Head of caudate nucleus (tissue), 42 donors: ENCODE results near the gene PEX14.
"Not testable (repeated sequence)": the region's sequence is repeated elsewhere in the genome, so short reads cannot be mapped to it uniquely, and the experiment has no call there.

Experiments used
- DNase-seq, 42 donors: peaks; one replicate each; pipeline versions ENCODE4 v3.0.0 to v3.0.0-alpha.2; 2020 to 2021; ENCODE audit warnings: mixed read lengths in 7 of 42
- intact Hi-C: fragments of 100-400 bp; cut with DNase I; formaldehyde crosslinking; loops from one replicate; pipeline ENCODE4 v1.15.0; 2022

The PEX14 gene

DNA sequence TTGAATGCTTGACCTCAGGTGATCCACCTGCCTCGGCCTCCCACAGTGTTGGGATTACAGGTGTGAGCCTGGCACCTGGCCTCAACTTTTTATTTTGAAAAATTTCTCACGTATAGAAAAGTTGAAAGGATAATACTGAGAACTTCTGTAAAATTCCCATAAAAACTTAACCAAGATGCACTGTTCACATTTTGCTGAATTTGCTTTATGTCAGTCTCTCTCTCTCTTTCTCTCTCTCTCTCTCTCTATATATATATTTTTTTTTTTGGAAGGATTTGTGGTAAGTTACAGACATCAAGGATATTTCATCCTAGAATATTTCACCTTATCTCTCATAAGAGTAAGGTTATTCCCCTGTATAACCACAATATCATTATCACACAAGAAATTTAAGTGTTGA lies 5.9 kb downstream of the PEX14 start:
- intact Hi-C loops, result no loop called here
- no peak for DNase-seq

DNA sequence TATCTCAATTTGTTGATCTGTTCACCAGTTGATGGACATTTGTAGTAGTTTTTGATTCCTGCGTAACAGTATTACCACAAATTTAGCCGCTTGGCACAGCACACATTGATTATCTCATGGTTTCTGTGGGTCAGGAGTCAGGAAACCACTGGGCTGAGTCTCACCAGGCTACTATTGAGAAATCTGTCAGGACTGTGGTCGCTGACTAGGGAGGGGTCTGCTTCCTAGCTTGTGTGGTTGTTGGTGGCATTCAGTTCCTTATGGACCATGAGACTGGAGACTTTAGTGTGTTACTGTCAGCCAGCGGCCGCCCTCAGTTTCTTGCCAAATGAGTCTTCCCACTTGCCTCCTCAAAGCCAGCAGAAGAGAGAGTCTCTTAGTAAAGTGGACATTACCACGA lies 9.8 kb downstream of the PEX14 start:
- DNase-seq, result no peak
- intact Hi-C loops, result no loop called here

DNA sequence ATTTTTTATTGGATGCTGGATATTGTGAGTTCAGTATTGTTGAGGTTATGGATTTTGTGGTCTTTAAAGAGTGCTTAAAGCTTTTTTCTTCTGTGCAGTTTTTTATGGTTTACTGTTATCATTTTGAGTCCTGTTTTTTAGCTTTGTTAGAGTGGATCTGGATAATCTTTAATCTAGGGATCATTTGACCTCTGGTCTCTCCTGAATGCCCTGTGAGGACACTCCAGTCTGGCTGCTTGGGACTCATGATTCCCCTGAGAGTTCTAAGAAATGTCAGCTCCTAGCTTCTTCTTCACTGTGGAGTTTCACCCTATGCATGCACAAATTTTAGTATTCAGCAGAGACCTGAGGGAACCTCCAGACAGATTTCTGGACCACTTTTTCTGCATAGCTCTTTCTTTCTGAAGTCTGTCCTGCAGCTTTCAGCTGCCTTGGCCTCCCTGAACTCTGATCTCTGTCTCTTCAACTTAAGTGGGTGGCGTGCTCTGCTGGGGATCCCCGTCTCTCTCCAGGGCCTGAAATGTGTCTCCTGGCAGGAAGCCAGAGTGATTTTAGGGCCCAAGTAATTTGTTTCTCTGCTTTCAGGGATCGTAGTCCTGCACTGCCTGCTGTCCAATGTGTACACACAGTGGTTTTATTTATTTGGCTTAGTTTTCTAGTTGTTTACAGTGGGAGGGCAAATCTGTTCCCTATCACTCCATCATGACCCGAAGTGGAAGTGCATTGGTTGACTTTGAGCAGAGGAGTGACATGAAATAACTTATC lies 14.7 kb downstream of the PEX14 start:
- intact Hi-C loops, result no loop called here
- DNase-seq, result no peak

DNA sequence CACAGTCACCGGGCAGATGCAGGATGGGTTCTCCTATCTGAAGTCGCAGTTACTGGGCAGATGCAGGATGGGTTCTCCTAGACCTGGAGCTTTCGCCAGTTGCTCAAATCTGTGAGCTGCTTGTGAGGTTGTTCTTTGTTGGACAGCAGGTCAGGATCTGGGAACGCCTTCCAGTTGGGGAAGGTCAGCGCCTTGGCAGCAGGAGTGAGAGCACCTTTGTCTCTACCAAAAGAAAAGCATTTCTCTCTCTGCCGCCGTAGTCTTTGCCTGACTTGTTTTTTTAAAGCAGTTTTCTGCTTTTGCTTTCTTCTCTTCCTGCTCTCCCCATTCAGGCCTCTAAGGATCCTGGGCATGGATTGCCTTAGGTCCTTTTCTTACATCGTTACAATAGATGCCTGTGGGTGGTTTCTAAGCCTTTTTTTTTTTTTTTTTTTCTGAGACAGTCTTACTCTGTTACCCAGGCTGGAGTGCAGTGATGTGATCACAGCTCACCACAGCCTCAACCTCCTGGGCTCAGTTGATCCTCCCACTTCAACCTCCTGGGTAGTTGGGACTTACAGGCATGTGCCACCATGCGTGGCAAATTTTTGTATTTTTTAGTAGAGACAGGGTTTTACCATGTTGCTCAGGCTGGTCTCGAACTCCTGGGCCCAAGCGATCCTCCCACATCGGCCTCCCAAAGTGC lies 15.7 kb downstream of the PEX14 start:
- intact Hi-C loops, result no loop called here
- no peak for DNase-seq

DNA sequence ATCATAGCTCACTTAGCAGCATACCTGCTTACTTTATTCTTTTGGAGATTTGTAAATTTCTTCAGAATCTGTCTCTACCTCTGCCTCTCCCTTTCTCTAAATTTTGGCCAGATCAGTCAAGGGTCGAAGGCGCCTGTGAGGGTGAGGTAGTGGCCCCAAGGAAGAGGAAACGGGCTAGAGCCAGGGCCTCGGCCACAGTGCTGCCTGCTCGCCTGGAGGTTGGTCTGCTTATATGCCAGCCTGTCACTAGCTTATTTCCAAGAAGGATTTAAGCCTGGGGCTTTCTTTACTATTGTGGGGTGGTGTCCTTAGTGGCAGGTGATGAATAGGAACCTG lies 19.6 kb downstream of the PEX14 start:
- intact Hi-C loops, result no loop called here
- DNase-seq, result no peak

DNA sequence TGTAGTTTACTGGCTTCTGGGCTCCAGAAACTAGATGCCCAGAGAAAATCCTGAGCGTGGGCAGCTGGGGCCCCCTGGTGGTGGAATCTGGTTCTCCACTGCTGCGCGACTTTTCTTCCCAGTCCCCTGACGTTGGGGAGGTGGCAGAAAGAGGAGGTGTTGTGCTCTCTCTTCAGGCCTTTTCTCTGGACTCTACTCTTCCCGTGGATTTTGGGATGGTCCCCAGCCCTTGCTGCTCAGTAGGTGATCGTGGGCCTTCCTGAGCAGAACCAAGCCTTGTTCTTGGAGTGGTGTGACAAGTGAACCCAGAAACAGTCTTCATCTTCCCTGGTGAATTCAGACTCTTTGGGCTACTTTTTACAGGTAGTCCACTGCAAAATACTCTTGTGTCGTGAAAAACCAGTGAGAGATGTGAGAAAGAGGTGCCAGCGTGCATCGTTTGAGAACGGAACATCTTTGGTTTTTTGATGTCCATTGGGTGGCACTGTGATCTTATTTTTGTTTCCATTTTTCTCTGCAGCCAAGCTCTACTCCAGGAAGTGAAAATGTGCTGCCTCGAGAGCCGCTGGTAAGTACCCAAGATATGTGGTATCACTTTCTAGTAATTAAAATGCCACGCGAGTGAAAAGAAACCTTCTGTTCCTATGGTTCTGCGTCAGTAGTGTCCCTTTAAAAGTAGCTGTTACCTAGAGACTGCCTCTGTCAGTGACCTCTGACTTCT lies 20.2 kb downstream of the PEX14 start:
- DNase-seq, result peak; percentile 48 to 93 (median 83)
- intact Hi-C loops, result no loop called here

DNA sequence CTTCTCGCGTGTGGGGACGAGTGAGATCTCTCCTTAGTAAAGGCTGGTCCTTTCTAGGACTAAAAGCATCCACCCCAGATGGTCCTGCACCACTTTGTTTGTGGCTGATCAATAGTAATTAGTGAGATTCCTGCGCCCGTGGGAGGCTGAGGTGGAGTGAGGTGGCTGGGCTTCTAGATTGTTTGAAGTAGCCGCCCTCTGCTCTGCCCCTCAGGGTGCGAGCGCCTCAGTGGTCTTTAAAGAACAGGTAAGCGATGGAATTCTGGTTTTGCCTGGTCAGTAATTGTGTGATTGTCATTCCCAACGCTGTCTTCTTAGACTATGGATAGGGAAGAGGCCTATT lies 20.7 kb downstream of the PEX14 start:
- intact Hi-C loops, result no loop called here
- no peak for DNase-seq

DNA sequence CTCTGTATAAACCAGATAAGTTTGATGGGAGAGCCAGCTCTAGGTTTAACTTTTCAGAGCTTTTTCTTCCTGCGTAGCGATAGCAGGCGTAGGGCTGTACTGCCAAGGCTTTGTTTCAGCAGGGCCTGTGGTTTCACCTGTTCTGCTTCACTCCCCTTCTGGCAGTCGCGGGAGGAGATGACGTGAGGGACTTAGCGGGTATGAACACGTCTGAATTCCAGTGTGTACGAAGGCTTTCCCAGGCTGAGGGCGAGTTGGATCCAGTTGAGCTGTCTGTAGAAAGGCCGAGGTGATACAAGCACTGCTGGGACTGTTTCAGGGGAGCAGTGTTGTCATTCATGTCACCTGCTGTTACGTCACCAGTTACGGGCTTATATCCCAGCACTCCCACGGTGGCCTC lies 21.2 kb downstream of the PEX14 start:
- no peak for DNase-seq
- intact Hi-C loops, result no loop called here

DNA sequence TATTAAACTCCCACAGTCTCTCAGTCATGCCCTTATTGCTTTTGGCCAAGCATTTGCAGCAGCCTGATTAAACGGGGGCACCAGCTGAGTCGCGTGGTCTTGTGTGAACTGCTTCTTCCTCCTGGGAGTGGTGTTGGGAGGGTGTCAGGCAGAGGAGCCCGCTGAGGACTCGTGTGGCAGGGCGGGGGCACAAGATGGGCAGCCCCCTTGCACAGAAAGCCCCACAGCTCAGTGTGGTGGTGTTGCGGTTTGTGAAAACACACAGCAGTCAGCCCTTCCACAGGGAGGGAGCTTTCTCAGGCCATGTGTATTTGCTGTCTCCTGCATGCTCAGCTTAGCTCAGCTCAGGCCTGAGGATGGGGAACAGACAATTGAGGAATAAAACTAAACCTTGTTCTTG lies 22.4 kb downstream of the PEX14 start:
- intact Hi-C loops, result no loop called here

DNA sequence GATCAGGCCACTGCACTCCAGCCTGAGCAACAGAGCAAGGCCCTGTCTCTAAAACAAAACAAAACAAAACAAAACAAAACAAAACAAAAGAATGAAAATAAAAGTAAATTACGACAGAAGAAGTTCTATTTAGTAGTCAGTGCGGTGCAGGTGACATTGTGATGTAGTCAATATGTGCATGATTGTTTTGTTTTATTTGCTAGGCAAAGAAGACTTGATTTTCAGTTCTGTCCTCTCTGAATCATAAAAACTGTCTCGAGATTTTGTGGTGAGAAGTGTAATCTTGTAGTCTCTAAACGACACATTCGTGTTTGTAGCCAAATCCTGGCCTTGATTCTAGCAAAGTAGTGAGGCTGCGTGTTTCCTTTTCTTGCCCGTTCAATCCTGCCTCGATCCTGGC lies 23.5 kb downstream of the PEX14 start:
- DNase-seq, result no peak
- intact Hi-C loops, result no loop called here

More for the DNA sequence above, 22.4 kb downstream of the PEX14 start:
- DNase-seq, result no peak

DNA sequence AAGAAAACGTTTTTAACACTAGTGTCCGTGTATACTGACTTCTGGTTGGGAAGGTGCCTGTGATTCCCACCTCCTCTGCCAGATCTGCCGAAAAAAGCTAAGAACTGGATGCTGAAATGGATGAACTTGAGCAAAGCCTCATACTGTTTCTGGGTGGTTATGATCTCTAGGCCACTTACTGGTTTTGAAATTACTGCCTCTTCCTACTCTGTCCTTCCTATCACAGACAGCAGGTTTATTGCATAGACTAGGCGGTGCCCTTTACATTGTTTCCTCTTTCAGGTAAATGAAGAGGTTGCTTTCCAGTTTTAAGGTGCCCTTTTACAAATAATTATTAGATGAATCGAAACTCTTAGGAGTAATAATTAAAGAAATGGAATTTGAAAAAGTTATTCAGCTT lies 27.5 kb downstream of the PEX14 start:
- intact Hi-C loops, result loop anchor here (10.0 kb wide), 1 partner anchor 443 kb away; no protein-coding TSS in a partner anchor
- no peak for DNase-seq

DNA sequence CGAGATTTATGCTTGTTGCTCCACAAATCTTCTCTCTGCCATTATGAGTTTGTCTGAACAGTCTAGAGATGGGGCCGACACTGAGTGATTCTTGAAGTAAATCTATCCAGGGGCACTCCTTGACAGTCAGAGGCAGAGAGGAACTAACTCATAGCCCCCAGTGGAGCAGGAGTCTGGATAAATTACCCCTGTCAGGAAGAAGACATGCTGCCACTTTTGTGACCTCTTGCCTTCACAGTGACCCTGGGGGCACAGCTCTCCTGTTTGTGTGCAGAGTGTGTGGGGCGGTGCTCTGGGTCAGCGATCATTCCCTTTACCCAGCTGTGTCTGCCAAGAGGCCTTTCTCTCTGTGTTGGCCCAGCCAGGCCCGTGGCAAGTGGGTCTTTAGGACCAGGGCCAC lies 29.5 kb downstream of the PEX14 start:
- DNase-seq, result no peak
- intact Hi-C loops, result loop anchor here (10.0 kb wide), 1 partner anchor 441 kb away; no protein-coding TSS in a partner anchor

DNA sequence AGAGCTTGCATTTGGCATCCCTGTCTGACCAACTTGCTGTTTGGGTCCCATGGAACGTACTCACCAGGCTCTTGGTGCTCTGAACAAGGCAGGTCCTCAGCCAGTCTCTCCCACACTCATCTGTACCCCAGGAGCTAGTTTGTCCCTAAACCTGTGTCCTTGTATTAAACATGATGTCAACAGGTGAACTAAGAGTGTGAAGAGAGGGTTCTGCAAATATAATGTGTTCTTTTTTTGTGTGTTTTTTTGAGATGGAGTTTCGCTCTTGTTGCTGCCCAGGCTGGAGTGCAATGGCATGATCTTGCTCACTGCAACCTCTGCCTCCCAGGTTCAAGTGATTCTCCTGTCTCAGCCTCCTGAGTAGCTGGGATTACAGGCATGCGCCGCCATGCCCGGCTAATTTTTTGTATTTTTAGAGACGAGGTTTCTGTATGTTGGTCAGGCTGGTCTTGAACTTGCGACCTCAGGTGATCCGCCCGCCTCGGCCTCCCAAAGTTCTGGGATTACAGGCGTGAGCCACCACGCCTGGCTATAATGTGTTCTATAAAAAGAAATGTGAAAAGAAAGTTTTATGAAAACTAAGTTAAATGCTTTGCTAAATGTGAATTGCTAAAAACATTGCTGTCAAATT lies 31.4 kb downstream of the PEX14 start:
- intact Hi-C loops, result loop anchor here (10.0 kb wide), 1 partner anchor 439 kb away; no protein-coding TSS in a partner anchor
- not testable (repeated sequence) for DNase-seq

DNA sequence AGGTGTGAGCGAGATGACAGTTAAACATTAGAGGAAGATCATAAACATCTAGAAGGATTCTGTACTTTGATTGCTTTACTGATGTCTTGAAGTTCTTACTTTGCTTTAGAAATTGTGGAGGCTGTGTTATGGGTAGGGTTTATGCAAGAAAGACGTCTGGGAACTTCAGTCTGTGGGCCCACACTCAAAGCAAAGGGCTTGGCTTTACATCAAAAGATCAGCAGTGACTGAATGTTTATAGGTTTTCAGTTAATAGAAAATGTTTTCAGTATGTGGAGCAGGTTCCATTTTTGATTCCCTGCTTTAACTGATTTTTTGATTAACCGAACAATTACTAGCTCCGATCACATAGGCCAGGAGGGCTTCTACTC lies 31.9 kb downstream of the PEX14 start:
- peak in 6 of 42 donors; percentile 17 to 57 (median 36) for DNase-seq
- intact Hi-C loops, result loop anchor here (10.0 kb wide), 1 partner anchor 438 kb away; no protein-coding TSS in a partner anchor

DNA sequence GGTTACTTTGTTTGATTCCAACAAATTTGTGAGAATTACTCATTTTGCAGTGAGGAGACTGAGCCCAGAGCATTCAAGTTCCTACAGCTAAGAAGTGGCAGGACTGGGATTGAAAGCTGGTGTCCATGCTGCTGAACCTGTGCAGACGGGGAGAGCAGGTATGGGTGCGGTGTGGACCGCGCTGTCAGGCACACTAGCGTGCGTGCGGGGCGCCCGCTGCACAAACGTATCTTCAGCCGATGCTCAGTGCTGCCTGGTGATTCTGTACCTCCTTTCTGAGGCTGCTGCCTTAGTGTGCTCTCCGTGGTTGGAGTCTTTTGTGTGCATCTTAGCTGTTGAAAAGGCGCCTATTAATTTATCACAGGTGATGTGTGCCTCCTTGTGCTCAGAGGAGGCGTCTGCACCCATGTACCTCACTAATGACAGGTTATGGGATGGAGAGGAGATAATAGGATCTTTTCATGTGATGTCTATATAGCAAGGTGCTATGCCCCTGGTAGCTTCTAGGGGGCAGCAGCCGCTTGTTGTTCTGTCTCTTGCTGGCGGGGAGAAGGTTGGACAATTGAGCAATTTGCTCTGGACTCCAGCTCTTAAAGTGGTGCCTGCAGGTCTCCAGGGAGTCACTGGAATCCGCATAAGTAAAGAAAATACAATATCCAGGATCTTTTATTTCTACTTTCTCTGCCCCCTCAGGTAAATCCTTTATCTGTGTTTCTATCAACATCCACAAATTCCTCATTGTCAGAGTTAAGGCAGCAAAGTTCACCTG lies 32.5 kb downstream of the PEX14 start:
- intact Hi-C loops, result loop anchor here (10.0 kb wide), 1 partner anchor 438 kb away; no protein-coding TSS in a partner anchor

DNA sequence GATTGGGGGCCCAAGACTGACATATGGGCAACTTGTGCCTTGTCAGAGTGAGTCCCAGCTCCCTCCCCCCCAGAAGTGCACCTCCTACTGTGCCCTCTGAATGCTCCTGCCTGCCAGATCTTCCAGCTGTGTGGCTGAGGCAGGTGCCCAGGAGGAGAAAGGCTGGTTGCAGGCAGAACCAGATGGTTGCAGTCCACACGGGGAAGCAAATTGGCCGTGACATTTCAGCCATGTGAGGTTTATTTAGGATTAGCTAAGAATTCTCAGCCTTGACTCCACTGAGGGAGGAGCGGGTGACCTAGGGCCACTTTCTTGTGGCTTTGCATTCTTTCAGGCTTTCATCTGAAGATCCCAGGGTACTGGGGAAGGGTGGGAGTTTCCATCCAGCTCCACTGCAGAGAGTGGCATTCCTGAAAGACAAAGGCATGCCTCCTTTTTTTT lies 33.8 kb downstream of the PEX14 start:
- intact Hi-C loops, result loop anchor here (10.0 kb wide), 1 partner anchor 436 kb away; no protein-coding TSS in a partner anchor

More for the DNA sequence above, 32.5 kb downstream of the PEX14 start:
- peak in 41 of 42 donors; percentile 32 to 83 (median 58) for DNase-seq

DNA sequence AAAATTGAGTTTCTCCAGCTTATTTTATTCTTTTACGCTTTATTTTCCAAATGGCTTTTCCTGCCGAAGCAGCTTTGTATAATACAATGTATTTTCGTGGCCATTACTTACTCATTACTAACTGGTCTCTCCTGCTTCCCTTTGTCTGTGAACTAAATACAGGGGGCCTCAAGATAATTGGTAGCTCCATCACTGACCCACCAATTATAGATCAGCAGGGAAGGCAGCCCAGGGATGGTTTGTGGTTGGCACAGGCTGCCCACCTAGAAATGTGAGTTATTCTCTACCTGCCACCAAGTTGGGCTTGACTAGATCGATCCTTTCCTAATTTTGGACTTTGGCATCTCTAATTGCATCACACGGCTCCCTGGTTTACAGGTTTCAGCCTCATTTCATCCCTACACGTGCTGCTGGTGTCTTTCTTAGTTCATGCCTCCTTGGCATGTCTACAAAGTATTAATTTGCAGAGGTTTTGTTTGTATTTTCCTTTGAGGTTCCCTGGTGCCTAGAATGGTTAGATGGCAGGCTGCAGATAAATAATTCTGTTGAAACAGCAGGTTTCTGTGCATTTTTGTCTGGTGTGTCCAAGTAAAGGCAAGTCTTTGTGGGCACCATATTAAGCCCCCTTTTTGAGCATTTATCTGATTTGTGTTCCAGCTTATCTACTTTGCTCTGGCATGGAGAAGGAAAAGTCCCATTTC lies 35.2 kb downstream of the PEX14 start:
- DNase-seq, result no peak
- intact Hi-C loops, result loop anchor here (10.0 kb wide), 2 partner anchors 355 to 435 kb away; no protein-coding TSS in a partner anchor

More for the DNA sequence above, 33.8 kb downstream of the PEX14 start:
- no peak for DNase-seq
